Right ventricle myocardium inferior (tissue), 1 donor: Measurements from ENCODE around the gene MACF1. TPM values are rescaled to one million over a fixed set of nuclear protein-coding genes. Genes with fewer than 3 reads are reported as not detected.
"Not testable (repeated sequence)": the region's sequence is repeated elsewhere in the genome, so short reads cannot be mapped to it uniquely, and the experiment has no call there.

Experiments used
- ATAC-seq: fragments of 200-7000 bp; cut with Tn5 transposase; one replicate; pipeline ENCODE4 v1.9.1; 2020; ENCODE audit warnings: mild to moderate bottlenecking, moderate library complexity
- DNase-seq: peaks from one replicate; pipeline ENCODE4 v3.0.0; 2021; ENCODE audit errors: missing footprints
- intact Hi-C: fragments of 100-400 bp; cut with DNase I; formaldehyde crosslinking; loops from one replicate; pipeline ENCODE4 v1.11.0; 2022
- total RNA-seq: library from RNA; stranded (reverse); fragmentation: NEBNext Ultra II Directional; extraction: Animal tissue kit (Norgen Biotek cat#: 25700); gene quantifications from one replicate; pipeline ENCODE4 v1.2.1, GENCODE V29; 2021
- donor health status: DM: no; HTN: yes; CAD: no; lungs with severe emphysema.

MACF1 gene
- total RNA-seq, 1 donor from 2014 or later = 217 TPM

DNA sequence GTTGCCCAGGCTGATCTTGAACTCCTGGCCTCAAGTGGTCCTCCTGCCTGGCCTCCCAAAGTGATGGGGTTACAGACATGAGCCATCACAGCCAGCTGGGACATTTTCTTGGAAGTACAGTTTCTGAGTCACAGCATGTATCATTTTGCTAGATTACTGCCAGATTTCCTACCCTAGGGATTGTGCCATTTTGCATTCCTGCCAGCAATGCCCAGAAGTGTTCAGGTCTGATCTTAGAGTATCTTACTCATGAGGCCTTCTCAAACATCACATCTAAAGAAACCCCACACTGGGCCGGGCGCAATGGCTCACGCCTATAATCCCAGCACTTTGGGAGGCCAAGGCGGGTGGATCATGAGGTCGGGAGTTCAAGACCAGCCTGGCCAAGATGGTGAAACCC, 297.2 kb downstream of the MACF1 start:
- intact Hi-C loops = no loop called here
- no peak for ATAC-seq

DNA sequence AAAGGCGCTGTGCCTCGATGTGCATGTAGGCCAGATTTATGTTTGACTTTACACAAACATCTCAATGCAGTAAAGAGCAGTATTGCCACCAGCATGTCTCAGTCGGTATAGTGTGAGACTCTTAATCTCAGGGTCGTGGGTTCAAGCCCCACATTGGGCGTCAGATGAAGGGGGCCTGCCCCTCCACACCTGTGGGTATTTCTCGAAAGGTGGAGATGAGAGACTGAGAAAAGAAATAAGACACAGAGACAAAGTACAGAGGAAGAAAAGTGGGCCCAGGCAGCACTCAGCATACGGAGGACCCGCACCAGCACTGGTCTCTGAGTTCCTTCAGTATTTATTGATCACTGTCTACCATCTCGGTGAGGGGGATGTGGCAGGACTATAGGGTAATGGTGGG, 299.9 kb downstream of the MACF1 start:
- DNase-seq, ATAC-seq, intact Hi-C loops: not testable (repeated sequence)

More for the DNA sequence above, 297.2 kb downstream of the MACF1 start:
- DNase-seq = no peak

DNA sequence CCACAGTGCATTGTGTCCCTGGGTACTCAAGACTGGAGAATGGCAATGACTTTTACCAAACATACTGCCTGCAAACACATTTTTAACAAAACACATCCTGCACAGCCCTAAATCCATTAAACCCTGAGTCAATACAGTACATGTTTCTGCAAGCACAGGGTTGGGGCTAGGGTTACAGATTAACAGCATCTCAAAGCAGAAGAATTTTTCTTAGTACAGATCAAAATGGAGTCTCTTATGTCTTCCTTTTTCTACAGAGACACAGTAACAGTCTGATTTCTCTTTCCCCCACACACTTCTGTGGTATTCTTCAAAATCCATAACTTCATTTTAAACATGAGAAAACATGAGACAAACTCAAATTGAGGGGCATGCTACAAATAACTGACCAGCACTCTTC, 300.8 kb downstream of the MACF1 start:
- ATAC-seq (no peak), DNase-seq (no peak)
- intact Hi-C loops = no loop called here

DNA sequence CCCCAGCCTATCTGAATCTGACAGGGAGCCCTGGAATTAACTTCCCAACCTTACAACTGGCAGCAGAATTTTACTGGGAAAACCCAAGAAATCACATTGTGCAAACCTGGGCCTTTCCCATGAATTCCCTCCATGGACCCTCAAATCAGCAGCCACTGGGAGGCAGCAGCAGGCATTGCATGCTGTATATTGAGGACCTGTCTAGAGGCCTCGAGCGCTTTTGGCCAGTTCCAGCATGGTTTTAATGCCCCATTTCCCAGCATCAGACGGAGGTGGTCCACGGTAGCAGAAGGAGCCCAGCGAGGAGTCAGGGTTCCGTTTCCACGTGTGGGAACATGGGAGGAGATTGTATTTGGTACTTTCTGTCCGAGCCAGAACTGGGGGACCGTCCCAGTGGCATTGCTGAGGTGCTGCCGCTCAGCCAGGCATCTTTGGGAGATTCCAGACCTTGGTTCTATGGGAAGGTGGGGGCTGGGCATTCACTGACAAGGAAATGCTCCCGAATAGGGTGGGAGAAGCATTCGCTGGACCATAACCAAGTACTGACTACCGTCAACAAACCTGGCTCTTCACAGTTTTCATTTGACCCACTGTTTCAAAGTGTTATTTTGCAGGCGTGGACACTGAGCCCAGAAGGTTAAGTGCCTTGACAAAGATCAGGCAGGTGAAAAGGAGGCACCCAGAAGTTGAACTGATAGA, 302.9 kb downstream of the MACF1 start:
- intact Hi-C loops = no loop called here
- DNase-seq (no peak), ATAC-seq (no peak)

DNA sequence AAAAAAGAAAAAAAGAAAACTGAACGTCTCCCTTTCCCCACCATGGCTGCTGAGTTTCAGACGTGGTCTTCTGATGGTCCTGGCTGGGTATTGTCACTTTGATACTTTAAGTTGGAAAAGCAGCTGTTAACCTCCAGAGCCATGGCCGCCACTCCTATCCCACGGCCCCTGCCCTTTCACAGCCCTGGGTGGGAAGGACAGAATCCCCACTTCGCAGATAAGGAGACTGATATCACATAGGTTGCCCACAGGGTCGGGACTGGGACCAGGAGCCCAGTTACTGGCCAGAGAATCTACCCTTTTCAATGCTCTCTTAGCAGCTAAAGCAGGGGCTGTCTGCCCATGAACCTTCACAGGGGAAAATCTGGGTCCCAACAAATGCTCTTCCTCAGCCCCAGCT, 303.8 kb downstream of the MACF1 start:
- no peak for ATAC-seq
- DNase-seq = no peak
- intact Hi-C loops = no loop called here

DNA sequence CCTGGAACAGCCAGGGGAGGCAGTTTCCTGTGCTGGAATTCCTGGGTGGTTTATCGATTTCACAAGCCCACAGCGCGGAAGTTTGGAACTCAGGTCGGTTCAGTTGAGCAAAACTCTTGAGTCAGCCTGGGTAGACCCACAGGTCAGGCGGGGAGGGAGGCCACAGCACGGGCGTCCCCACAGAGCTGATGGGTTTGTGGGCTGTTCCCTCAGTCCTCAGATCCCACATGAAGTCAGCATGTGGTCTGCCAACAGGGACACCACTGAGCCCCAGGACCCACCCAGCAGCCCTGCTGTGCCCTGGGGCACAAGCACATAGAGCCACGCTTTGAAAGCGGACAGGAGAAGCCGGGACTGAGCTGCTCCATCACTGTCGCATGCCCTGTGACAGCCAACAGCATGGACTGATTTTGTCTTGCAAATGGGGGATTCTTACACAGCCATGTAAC, 304.4 kb downstream of the MACF1 start:
- intact Hi-C loops = no loop called here

DNA sequence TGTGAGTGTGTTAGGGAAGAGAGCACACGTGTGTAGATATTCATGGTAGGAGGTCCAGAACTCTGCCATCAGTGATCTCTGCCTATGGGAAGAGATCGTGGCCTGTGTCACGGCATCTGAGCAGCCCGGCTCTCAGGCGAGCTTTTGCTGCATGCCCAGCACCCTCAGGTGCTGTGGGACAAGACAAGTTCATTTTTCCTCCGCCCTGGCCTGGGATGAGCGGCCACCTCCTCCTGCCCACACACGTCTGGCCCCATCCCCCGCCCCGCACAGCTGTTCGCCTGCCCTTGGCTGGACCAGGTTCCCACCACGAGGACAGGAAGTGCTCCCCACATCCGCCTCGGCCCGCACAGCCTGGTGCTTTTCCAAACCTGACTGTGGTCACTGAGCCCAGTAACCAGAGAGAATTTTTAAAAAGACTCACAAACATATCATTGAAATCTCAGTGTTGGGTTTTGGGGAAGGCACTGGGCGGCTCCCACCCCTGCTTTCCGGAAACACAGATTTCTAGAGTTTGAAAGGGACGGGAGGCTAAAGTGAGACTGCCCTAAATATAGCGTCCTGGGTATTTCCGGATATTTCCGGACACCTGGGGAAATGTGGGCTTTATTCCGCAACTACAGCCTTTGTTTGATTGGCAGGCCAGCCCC, 305.0 kb downstream of the MACF1 start:
- intact Hi-C loops = no loop called here
- DNase-seq (no peak), ATAC-seq (peak; percentile 60)

More for the DNA sequence above, 304.4 kb downstream of the MACF1 start:
- no peak for DNase-seq
- ATAC-seq = no peak

DNA sequence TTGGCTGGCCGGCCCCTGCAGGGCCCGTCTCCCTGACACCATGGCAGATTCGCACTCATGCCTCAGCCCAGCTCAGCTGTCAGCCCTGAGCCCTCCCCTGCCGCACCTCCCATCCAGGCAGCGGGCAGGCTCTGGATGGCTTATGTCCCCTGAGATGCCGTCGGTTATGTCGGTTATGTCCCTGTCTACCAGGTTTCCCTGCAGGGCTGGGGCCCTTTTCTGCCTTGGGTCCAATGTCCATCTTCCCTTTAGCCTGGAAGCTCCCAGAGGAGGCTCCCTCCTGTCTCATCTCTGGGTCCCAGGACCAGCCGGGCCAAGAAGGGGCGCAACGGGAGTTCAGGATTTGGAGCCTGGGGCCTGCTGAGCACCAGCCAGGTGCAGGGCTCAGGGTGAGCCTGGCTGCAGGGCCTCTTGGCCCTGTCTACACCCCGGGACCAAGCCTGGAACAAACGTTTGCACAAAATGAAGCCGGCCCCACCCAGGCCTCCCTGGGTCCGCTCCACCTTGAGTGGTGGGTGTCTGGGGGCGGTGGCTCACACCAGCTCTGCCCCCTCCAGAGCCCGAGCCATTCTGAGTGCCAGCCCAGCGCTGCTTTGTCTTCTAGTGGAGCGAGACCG, 306.2 kb downstream of the MACF1 start:
- DNase-seq, ATAC-seq, intact Hi-C loops: not testable (repeated sequence)

DNA sequence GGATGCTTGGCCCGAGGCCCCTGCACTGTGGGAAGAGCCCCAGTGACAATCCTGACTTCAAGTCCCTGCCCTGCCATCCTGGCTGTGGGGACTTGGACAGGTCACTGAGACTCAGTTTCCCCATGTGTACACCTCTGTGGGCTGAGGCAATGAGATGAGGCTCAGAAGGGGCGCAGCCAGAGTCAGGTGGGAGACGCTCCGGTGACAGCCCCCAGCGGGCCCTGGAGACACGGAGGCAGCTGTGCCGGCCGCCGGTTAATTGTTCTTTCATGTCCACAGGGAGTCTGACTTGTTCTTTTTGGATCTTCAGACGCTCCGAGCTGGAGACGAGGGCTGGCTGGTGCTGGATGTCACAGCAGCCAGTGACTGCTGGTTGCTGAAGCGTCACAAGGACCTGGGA, 307.0 kb downstream of the MACF1 start:
- ATAC-seq, DNase-seq, intact Hi-C loops: not testable (repeated sequence)

DNA sequence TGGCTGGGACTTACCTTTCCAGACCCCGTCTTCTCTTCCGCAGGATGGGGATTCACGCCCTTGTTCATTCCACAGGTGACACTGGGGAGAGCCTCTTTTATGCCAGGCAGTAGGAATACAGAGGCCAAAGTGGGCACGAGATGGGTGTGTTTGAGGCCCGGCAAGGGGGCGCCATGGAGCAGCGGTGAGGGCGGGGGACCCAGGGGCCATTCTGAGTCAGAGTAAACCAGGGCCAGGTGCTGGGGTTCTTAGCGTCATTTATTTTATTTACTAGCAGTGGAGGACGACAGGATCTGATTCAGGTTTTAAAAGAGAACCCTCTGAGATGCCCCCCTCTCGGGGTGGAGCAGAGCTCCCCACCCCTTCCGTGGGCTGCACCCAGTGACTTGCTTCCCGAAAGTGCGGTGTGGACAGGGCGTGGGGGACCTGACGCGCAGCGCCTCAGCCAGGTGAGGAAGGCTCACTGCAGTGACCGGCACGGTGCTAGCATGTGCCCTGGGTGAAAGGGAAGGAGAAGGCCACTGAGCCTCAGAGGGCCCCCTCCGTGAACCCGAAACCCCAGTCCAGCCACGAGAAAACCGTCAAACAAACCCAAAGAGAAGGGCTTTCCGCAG, 307.8 kb downstream of the MACF1 start:
- DNase-seq, ATAC-seq, intact Hi-C loops: not testable (repeated sequence)

DNA sequence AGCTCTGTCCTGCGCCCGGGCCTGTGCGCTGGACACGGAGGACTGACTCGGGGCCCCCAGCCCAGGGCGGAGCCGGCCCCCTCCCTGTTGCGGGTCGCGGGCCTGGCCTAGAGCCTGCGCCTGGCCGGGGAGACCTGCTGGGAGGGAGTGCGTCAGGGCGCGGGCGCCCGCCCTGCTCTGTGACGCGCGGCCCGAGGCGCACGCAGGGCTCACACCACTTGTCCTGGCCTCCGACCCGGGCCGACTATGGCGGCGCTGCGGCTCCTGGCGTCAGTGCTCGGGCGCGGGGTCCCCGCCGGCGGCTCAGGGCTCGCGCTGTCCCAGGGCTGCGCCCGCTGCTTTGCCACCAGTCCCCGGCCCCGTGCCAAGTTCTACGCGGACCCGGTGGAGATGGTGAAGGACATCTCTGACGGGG, 310.2 kb downstream of the MACF1 start:
- intact Hi-C loops, DNase-seq: not testable (repeated sequence)
- ATAC-seq = peak; percentile 74

DNA sequence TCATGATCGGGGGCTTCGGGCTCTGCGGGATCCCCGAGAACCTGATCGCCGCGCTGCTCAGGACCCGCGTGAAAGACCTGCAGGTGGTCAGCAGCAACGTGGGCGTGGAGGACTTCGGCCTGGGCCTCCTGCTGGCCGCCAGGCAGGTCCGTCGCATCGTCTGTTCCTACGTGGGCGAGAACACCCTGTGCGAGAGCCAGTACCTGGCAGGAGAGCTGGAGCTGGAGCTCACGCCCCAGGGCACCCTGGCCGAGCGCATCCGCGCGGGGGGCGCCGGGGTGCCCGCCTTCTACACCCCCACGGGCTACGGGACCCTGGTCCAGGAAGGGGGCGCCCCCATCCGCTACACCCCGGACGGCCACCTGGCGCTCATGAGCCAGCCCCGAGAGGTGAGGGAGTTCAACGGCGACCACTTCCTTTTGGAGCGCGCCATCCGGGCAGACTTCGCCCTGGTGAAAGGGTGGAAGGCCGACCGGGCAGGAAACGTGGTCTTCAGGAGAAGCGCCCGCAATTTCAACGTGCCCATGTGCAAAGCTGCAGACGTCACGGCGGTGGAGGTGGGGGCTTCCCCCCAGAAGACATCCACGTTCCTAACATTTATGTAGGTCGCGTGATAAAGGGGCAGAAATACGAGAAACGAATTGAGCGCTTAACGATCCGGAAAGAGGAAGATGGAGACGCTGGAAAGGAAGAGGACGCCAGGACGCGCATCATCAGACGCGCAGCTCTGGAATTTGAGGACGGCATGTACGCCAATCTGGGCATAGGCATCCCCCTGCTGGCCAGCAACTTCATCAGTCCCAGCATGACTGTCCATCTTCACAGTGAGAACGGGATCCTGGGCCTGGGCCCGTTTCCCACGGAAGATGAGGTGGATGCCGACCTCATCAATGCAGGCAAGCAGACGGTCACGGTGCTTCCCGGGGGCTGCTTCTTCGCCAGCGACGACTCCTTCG, 310.9 kb downstream of the MACF1 start:
- DNase-seq, intact Hi-C loops: not testable (repeated sequence)
- ATAC-seq = peak; percentile 18

DNA sequence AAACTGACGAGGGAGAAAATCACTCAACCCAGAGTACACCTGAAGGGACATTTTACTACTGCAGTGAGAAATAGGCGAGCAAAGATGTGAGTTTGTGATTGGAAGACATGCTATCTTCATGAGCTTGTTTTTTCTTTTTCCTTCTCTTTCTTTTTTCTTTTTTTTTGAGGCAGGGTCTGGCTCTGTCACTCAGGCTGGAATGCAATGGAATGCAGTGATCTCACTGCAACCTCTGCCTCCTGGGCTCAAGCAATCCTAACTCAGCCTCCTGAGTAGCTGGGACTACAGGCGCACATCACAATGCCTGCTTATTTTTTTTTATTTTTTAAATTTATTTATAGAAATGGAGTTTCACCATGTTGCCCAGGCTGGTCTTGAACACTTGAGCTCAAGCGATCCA, 312.3 kb downstream of the MACF1 start:
- DNase-seq, ATAC-seq, intact Hi-C loops: not testable (repeated sequence)

DNA sequence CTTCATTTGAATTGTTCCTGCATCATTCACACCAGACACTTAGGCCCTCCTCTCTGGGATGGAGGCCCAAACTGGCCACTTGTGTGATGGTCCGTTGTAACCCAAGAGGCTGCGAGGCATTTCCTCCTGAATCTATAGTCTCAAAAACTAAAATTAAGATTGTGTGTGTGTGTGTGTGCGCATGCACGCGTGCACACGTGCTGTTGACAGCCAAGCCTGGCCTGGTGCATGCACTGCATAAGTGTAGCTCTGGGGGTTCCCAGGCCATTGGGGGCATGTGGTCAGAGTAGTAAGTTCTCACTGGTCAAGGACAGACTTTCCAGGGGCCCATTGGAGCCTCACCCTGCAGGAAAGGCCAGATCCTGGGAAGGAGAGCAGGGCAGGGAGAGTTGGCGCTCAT, 313.4 kb downstream of the MACF1 start:
- ATAC-seq, DNase-seq, intact Hi-C loops: not testable (repeated sequence)

DNA sequence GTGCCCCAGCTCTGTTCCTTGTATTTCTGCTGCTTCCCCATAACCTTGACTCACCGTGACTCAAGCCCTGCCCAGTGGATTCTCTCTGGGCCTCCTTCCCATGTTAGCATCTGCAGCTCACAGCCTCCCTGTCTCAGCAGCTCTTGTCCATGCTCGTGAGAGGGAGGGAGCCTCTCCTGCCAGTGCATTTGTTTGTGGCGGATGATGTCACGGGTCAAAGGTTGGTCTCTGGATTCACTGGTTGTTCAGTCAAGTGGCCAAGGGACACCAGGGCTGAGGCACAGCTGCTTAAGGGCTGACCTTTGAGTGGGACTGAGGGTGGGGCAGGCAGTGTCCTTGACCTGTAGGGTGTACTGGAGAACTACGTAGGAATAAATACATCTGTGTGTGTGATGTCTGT, 314.9 kb downstream of the MACF1 start:
- DNase-seq, intact Hi-C loops, ATAC-seq: not testable (repeated sequence)

DNA sequence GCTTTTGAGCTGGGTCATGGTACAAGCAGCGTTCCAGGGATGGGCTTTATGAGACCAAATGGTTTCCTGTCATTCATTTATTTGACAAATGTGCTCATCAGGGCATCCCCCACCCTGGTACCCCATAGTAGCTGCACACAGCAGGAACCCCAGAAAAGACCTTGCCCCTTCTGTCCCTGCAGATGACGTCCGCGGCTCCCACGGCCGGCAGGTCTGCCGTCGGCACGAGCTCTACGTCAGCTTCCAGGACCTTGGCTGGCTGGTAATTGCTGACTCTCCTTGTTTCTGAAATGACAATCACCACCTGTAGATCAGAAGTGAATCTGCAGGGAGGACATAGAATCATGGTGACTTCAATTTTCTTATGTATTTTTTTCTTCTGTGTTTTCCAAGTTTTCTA, 317.7 kb downstream of the MACF1 start:
- intact Hi-C loops, DNase-seq, ATAC-seq: not testable (repeated sequence)

DNA sequence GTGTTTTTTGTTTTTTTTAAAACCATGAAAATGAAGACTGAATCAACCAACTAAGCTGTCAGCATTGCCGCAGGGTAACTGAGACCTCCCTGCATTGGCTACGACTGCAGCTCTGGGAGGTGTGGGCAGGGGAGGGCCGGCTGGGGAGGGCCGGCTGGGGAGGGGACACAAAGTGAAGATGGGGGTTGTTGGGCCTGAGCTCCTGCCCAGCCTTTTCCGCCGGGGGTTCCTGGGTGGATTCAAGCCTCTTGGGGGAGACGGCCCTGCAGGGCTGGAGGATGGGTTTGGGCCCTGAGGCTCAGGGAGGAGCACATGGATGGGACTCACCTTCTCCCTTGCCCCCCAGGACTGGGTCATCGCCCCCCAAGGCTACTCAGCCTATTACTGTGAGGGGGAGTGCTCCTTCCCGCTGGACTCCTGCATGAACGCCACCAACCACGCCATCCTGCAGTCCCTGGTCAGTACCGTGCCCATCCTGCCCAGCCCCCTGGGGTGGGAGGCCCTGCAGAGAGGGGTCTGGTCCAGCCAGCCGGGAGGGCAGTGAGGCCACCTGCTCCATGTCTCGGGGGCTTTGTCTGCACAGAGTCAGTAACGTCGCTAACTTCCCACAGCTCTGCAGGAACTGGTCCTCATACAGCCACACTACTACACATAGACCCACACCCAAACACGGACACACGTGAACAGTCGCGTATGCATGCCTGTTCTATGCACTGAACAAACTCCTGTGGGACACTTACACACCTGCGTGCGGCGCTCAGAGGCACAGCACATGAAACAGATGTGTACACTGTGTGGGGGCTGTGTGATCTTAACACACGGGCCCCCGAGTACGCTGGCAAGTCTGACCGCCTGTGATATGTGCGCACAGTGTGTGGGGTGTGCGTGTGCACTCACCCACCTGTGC, 318.4 kb downstream of the MACF1 start:
- intact Hi-C loops = no loop called here
- no peak for ATAC-seq
- no peak for DNase-seq
